Measurements from ENCODE around the gene ACTR3. TPM values are rescaled to one million over a fixed set of nuclear protein-coding genes. Genes with fewer than 3 reads are reported as not detected.

ACTR3 gene
- total RNA-seq, 1 donor from 2014 or later = 638 TPM

DNA sequence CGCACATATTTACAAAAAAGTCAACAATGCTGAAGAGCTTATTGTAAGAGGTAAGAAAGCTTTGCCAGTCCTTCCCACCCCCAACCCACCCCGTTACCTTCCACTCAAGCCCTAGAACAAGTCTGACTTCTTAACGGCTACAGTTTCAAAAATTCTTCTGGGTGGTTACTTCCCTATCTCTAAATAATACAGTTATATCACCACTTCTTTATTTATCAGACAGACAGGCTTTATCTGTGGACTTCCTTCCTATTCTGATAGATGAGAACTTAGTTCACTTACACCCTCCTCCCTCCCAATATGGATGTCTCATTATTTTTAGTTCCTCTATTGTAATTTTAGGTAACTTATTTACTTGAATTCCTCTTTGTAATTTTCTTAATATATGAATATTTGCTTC is 26.7 kb upstream of the ACTR3 start:
- Mint-ChIP-seq H3K27me3 (no peaks in the 10 kb centered on the region), H3K36me3 (ENCODE audit: low read depth) (no peaks in the 10 kb centered on the region), H3K9me3 (no peaks in the 10 kb centered on the region), H3K27ac (peak overlapping the region; percentile 84), H3K4me1 (peaks cover 88% of the 10 kb centered on the region), H3K4me3 (peak overlapping the region; percentile 63)
- TF ChIP-seq CTCF (IDR thresholded peaks at IDR 0.05) = no peak
- ATAC-seq (ENCODE audit: low read depth) = peak; percentile 26
- CTCF ChIA-PET = no interaction called here
- POLR2A ChIA-PET = interaction anchor here (0.7 to 9.5 kb wide), 4 partner anchors 10 to 107 kb away, joined by 3 to 92 read pairs (median 13); partner anchors contain the start of genes ACTR3 and SLC35F5
- DNase-seq = no peak
- intact Hi-C loops (cut with micrococcal nuclease) = no loop called here

DNA sequence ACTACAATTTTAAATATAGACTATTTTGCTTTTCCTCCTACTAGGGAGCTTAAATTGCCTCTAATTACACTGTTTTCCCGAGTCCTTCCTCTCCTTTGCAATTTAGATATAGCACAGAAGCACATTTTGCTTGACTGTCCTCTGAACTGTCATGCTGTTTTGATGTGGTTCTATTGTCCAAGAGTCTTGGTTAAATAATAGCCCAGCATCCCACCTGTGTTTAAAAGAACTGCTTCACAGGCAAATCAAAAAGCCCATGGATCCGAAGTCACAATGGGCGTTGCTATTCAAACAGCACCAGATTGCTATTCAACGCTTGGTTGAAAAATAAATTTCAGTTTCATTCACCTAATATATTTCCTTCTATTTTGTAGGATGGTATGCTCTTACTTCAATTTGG is 22.3 kb upstream of the ACTR3 start:
- peak overlapping the region; percentile 32 for H3K27ac Mint-ChIP-seq

DNA sequence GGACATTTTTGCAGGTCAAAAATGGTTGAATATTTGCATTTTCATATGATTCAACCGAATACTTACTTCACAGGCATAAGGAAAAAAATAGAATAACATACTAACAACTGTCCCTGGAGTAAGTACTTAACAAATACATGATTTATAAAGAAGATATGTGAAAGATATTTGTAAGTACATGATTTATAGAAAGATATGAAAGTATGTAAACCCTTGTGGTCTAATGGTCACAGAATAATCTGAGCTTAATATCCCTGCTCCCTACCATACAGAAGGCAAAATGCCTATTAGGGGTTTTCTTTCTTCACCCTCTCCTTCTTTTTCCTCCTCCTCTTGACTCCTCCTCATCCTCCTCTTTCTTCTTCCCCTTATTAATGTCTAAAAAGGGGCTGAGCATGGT is 20.6 kb upstream of the ACTR3 start:
- CTCF ChIA-PET = no interaction called here
- no peak for TF ChIP-seq CTCF (IDR thresholded peaks at IDR 0.05)
- H3K4me3 Mint-ChIP-seq = no peak overlapping the region
- no peak for DNase-seq
- H3K36me3 Mint-ChIP-seq (ENCODE audit: low read depth) = no peaks in the 10 kb centered on the region
- H3K9me3 Mint-ChIP-seq = no peaks in the 10 kb centered on the region
- no peaks in the 10 kb centered on the region for H3K27me3 Mint-ChIP-seq
- peaks cover 44% of the 10 kb centered on the region for H3K4me1 Mint-ChIP-seq
- H3K27ac Mint-ChIP-seq = no peak overlapping the region
- ATAC-seq (ENCODE audit: low read depth) = no peak
- intact Hi-C loops (cut with micrococcal nuclease) = no loop called here
- POLR2A ChIA-PET = interaction anchor here (1.1 to 1.4 kb wide), 3 partner anchors 9 to 113 kb away, joined by 3 to 7 read pairs (median 5); partner anchors contain the start of gene SLC35F5

More for the DNA sequence above, 22.3 kb upstream of the ACTR3 start:
- no peak for TF ChIP-seq CTCF (IDR thresholded peaks at IDR 0.05)
- ChIA-PET CTCF (interaction anchor here (1.1 kb wide), 1 partner anchor 21 kb away, joined by 3 read pairs; no protein-coding TSS in a partner anchor), POLR2A (interaction anchor here (1.5 kb wide), 1 partner anchor 9 kb away, joined by 4 read pairs; no protein-coding TSS in a partner anchor)
- DNase-seq (no peak), ATAC-seq (ENCODE audit: low read depth) (no peak)
- Mint-ChIP-seq H3K36me3 (ENCODE audit: low read depth) (no peaks in the 10 kb centered on the region), H3K27me3 (no peaks in the 10 kb centered on the region), H3K4me1 (peaks cover 55% of the 10 kb centered on the region), H3K9me3 (no peaks in the 10 kb centered on the region), H3K4me3 (no peak overlapping the region)
- intact Hi-C loops (cut with micrococcal nuclease) = no loop called here

GRCh38 chr2:113872201-113872600 is 17.7 kb upstream of the ACTR3 start:
- no peak for TF ChIP-seq CTCF (IDR thresholded peaks at IDR 0.05)
- CTCF ChIA-PET = no interaction called here

DNA sequence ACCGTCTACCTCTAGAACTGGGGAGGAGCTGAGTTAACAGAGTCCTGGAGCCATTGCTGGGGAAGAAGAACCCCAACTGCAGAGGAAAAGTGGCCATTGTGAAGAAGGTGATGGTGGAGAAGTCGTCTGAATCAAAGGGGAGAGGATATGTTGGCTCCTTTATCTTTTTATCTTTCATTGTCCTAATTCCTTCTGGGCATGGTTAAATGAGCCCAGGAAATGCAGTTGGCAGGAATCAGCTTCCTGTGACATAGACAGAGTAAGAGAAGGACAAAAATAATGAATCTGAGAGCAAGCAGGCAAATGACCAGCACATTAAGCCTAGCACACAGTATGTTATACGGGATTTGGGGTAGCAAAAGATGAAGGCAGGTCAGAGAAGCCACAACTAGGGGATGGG is 16.0 kb upstream of the ACTR3 start:
- Mint-ChIP-seq H3K36me3 (ENCODE audit: low read depth) (no peaks in the 10 kb centered on the region), H3K4me3 (no peak overlapping the region), H3K9me3 (no peaks in the 10 kb centered on the region), H3K27me3 (no peaks in the 10 kb centered on the region), H3K27ac (no peak overlapping the region), H3K4me1 (peaks cover 29% of the 10 kb centered on the region)
- intact Hi-C loops (cut with micrococcal nuclease) = no loop called here
- no peak for DNase-seq
- POLR2A ChIA-PET = no interaction called here
- no peak for ATAC-seq (ENCODE audit: low read depth)
- TF ChIP-seq CTCF (IDR thresholded peaks at IDR 0.05) = no peak
- CTCF ChIA-PET = no interaction called here

More at GRCh38 chr2:113872201-113872600, 17.7 kb upstream of the ACTR3 start:
- ATAC-seq (ENCODE audit: low read depth) (no peak), DNase-seq (no peak)
- POLR2A ChIA-PET = interaction anchor here (0.8 to 1.7 kb wide), 4 partner anchors 9 to 116 kb away, joined by 3 to 5 read pairs (median 3); partner anchors contain the start of genes ACTR3 and SLC35F5
- H3K4me3 Mint-ChIP-seq = no peak overlapping the region
- no peaks in the 10 kb centered on the region for H3K27me3 Mint-ChIP-seq
- no peak overlapping the region for H3K27ac Mint-ChIP-seq
- H3K4me1 Mint-ChIP-seq = peaks cover 30% of the 10 kb centered on the region
- no peaks in the 10 kb centered on the region for H3K36me3 Mint-ChIP-seq (ENCODE audit: low read depth)
- intact Hi-C loops (cut with micrococcal nuclease) = no loop called here
- no peaks in the 10 kb centered on the region for H3K9me3 Mint-ChIP-seq

All from activated B cell treated with CpG ODN at 0.5 μM for 24 hours (primary cell).